Type B pancreatic cell (in vitro differentiated cells): ENCODE measurements around the gene ABLIM2. TPM values are rescaled to one million over a fixed set of nuclear protein-coding genes. Genes with fewer than 3 reads are reported as not detected.

Source experiments
- DNase-seq: peaks from one replicate; pipeline ENCODE4 v3.0.0; 2021; ENCODE audit warnings: mixed read lengths; ENCODE audit not compliant: unreplicated experiment; ENCODE audit errors: extremely low spot score
- H3K27ac Mint-ChIP-seq: 2 replicates; pipeline ENCODE4 v1.8.0; 2021; ENCODE audit warnings: mild to moderate bottlenecking, mixed read lengths
- H3K27me3 Mint-ChIP-seq: 2 replicates; pipeline ENCODE4 v1.8.0; 2021; ENCODE audit warnings: mixed read lengths
- H3K36me3 Mint-ChIP-seq: 2 replicates; pipeline ENCODE4 v1.8.0; 2021; ENCODE audit warnings: mixed read lengths
- H3K4me1 Mint-ChIP-seq: one replicate; pipeline ENCODE4 v1.8.0; 2021; ENCODE audit warnings: mixed read lengths; ENCODE audit not compliant: unreplicated experiment
- H3K4me3 Mint-ChIP-seq: 2 replicates; pipeline ENCODE4 v1.8.0; 2021; ENCODE audit warnings: mild to moderate bottlenecking, mixed read lengths
- H3K9me3 Mint-ChIP-seq: 2 replicates; pipeline ENCODE4 v1.8.0; 2021; ENCODE audit warnings: mixed read lengths
- CTCF ChIP-seq: fragments of 200-600 bp; sonication (generic); conservative IDR thresholded peaks from 2 replicates; pipeline ENCODE4 v1.5.0; 2021; ENCODE audit warnings: antibody characterized with exemption, mild to moderate bottlenecking
- total RNA-seq: library from RNA; stranded (reverse); gene quantifications from 2 replicates; pipeline ENCODE4 v1.2.1, GENCODE V29; 2021; ENCODE audit warnings: low replicate concordance

ABLIM2 gene
- total RNA-seq, 1 donor from 2014 or later, result 2.6 TPM

GRCh38 chr4:8010618-8011017 lies 148.0 kb downstream of the ABLIM2 start:
- H3K9me3 Mint-ChIP-seq, result no peaks in the 10 kb centered on the region
- H3K27ac Mint-ChIP-seq, result peak overlapping the region; percentile 67
- peak; percentile 82 for DNase-seq
- H3K4me1 Mint-ChIP-seq, result peaks cover 37% of the 10 kb centered on the region
- H3K4me3 Mint-ChIP-seq, result peak overlapping the region; percentile 78
- no peaks in the 10 kb centered on the region for H3K36me3 Mint-ChIP-seq
- peaks cover 2% of the 10 kb centered on the region for H3K27me3 Mint-ChIP-seq
- TF ChIP-seq CTCF, result no peak

- H3K4me3 Mint-ChIP-seq, result peak overlapping the region; percentile 78
- peaks cover 35% of the 10 kb centered on the region for H3K4me1 Mint-ChIP-seq
- no peak for DNase-seq
- no peaks in the 10 kb centered on the region for H3K27me3 Mint-ChIP-seq
- H3K36me3 Mint-ChIP-seq, result no peaks in the 10 kb centered on the region
- H3K27ac Mint-ChIP-seq, result peak overlapping the region; percentile 67
- TF ChIP-seq CTCF, result no peak
- H3K9me3 Mint-ChIP-seq, result no peaks in the 10 kb centered on the region
Measured at GRCh38 chr4:8009710-8010511, 148.7 kb downstream of the ABLIM2 start.

GRCh38 chr4:8009097-8009496 lies 149.5 kb downstream of the ABLIM2 start:
- DNase-seq, result no peak
- peaks cover 31% of the 10 kb centered on the region for H3K4me1 Mint-ChIP-seq
- no peaks in the 10 kb centered on the region for H3K9me3 Mint-ChIP-seq
- H3K27me3 Mint-ChIP-seq, result no peaks in the 10 kb centered on the region
- no peak overlapping the region for H3K27ac Mint-ChIP-seq
- no peak overlapping the region for H3K4me3 Mint-ChIP-seq
- H3K36me3 Mint-ChIP-seq, result no peaks in the 10 kb centered on the region
- TF ChIP-seq CTCF, result no peak

GRCh38 chr4:8008391-8008790 lies 150.2 kb downstream of the ABLIM2 start:
- Mint-ChIP-seq H3K9me3 (no peaks in the 10 kb centered on the region), H3K27me3 (no peaks in the 10 kb centered on the region), H3K27ac (no peak overlapping the region), H3K36me3 (no peaks in the 10 kb centered on the region), H3K4me1 (peaks cover 31% of the 10 kb centered on the region), H3K4me3 (no peak overlapping the region)
- TF ChIP-seq CTCF, result no peak
- no peak for DNase-seq

GRCh38 chr4:8007581-8007980 lies 151.0 kb downstream of the ABLIM2 start:
- Mint-ChIP-seq H3K27me3 (peaks cover 4% of the 10 kb centered on the region), H3K27ac (no peak overlapping the region), H3K4me3 (no peak overlapping the region), H3K4me1 (peaks cover 36% of the 10 kb centered on the region), H3K36me3 (no peaks in the 10 kb centered on the region), H3K9me3 (no peaks in the 10 kb centered on the region)
- TF ChIP-seq CTCF, result no peak
- DNase-seq, result no peak
